NCI-H345 (cell line): ENCODE measurements around the gene VPS37B.
A peak's percentile ranks its signal among the peaks of the same experiment; 100 is the strongest.
"Not testable (repeated sequence)": the region's sequence is repeated elsewhere in the genome, so short reads cannot be mapped to it uniquely, and the experiment has no call there.

Experiments
- DNase-seq: peaks from one replicate; lab custom pipeline; 2025; lab: John Stamatoyannopoulos, UW

Gene VPS37B

GRCh38 chr12:122895704-122896636 is at the start of gene VPS37B:
Gene VPS37B, minus strand, starts transcription at chr12:122896124. Its CDS starts 62 bp downstream, at chr12:122896062.
- DNase-seq = peak; percentile 85

- no peak for DNase-seq
Measured at GRCh38 chr12:122944605-122945592, 49.0 kb upstream of the VPS37B start.

- DNase-seq = no peak
Measured at GRCh38 chr12:122943196-122943595, 47.3 kb upstream of the VPS37B start.

- peak; percentile 38 for DNase-seq
Measured at GRCh38 chr12:122942637-122943036, 46.7 kb upstream of the VPS37B start.

GRCh38 chr12:122941351-122941750 is 45.4 kb upstream of the VPS37B start:
- DNase-seq = not testable (repeated sequence)

GRCh38 chr12:122939125-122939524 is 43.2 kb upstream of the VPS37B start:
- no peak for DNase-seq

GRCh38 chr12:122937622-122938091 is 41.7 kb upstream of the VPS37B start:
- DNase-seq = no peak

GRCh38 chr12:122935318-122935717 is 39.4 kb upstream of the VPS37B start:
- no peak for DNase-seq

- DNase-seq = no peak
Measured at GRCh38 chr12:122934722-122935121, 38.8 kb upstream of the VPS37B start.

GRCh38 chr12:122932207-122932606 is 36.3 kb upstream of the VPS37B start:
- no peak for DNase-seq

GRCh38 chr12:122929812-122930211 is 33.9 kb upstream of the VPS37B start:
- DNase-seq = no peak

- no peak for DNase-seq
Measured at GRCh38 chr12:122929148-122929538, 33.2 kb upstream of the VPS37B start.

- DNase-seq = no peak
Measured at GRCh38 chr12:122928404-122929147, 32.7 kb upstream of the VPS37B start.

GRCh38 chr12:122927756-122928403 is 32.0 kb upstream of the VPS37B start:
- DNase-seq = no peak

- DNase-seq = no peak
Measured at GRCh38 chr12:122921917-122922316, 26.0 kb upstream of the VPS37B start.

GRCh38 chr12:122920687-122921086 is 24.8 kb upstream of the VPS37B start:
- no peak for DNase-seq

- no peak for DNase-seq
Measured at GRCh38 chr12:122918827-122919226, 22.9 kb upstream of the VPS37B start.

- no peak for DNase-seq
Measured at GRCh38 chr12:122917507-122918121, 21.7 kb upstream of the VPS37B start.

GRCh38 chr12:122909442-122910288 is 13.7 kb upstream of the VPS37B start:
- DNase-seq = peak; percentile 87

- DNase-seq = no peak
Measured at GRCh38 chr12:122908915-122909314, 13.0 kb upstream of the VPS37B start.
